Ishikawa (cell line): Measurements from ENCODE around the gene ZBED2.

ENCODE experiments used
- CEBPB ChIP-seq: IDR thresholded peaks from 2 replicates; pipeline ENCODE4 v1.6.1; 2012
- CREB1 ChIP-seq: IDR thresholded peaks from 2 replicates; pipeline ENCODE4 v1.6.1; 2012; ENCODE audit warnings: low read depth
- EGR1 ChIP-seq: IDR thresholded peaks from 2 replicates; pipeline ENCODE4 v1.6.1; 2012
- EP300 ChIP-seq: IDR thresholded peaks from 2 replicates; pipeline ENCODE4 v1.6.1; 2012; ENCODE audit warnings: borderline replicate concordance
- NFIC ChIP-seq: IDR thresholded peaks from 2 replicates; pipeline ENCODE4 v1.6.1; 2012
- RAD21 ChIP-seq: IDR thresholded peaks from 2 replicates; pipeline ENCODE4 v1.6.1; 2012; ENCODE audit warnings: low read depth
- TAF1 ChIP-seq: IDR thresholded peaks from 2 replicates; pipeline ENCODE4 v1.6.1; 2012; ENCODE audit warnings: low read depth, mild to moderate bottlenecking
- TCF12 ChIP-seq: IDR thresholded peaks from 2 replicates; pipeline ENCODE4 v1.6.1; 2012; ENCODE audit warnings: low read depth
- TEAD4 ChIP-seq: IDR thresholded peaks from 2 replicates; pipeline ENCODE4 v1.6.1; 2012
- TF ChIP-seq, protein P1 (sequence below): IDR thresholded peaks from 2 replicates; pipeline ENCODE4 v1.6.1; 2012
- TF ChIP-seq, protein P2 (sequence below): IDR thresholded peaks from 2 replicates; pipeline ENCODE4 v1.6.1; 2012; ENCODE audit warnings: low read depth, mild to moderate bottlenecking

DNA sequence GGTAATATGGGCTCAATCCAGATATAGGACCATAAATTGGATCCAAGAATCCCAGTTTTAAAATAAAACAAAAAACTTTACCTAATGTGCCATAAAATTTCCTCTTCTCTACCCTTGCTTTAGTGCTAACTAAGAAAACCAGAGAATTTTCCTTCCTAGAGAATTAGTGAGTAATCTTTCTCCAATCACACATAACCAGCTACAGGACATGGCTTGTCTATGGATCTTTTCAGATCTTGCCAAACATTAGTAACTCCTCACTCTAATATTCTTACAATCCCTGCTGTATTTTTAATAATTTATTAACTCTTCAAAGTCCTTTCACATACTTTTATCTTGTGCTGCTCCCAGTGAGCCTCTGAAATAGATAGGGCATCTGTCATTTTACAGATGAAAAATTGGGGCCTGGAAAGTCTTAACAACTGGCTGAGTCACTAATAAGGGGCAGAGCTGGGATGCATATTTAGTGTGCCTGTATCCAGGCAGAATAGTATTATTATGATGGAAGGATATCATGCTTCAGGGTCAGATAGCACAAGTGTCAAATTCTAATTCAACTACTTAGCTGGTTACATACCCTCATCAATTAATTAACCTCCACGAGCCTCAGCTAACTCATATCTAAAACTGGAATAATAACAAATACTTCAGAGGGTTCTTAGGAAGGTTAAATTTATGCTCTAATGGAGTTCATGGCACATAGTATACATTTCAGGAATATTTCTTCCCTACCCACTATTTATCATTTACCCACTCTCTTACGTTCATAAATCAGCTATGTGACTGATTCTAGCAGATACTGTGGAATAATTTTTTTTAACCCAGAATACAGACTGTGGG is 5.6 kb downstream of the ZBED2 start:
- TF ChIP-seq, protein P1, sequence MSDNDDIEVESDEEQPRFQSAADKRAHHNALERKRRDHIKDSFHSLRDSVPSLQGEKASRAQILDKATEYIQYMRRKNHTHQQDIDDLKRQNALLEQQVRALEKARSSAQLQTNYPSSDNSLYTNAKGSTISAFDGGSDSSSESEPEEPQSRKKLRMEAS, result no peak
- TF ChIP-seq EP300, result no peak
- no peak for TF ChIP-seq EGR1
- TF ChIP-seq RAD21, result no peak
- TF ChIP-seq, protein P2, sequence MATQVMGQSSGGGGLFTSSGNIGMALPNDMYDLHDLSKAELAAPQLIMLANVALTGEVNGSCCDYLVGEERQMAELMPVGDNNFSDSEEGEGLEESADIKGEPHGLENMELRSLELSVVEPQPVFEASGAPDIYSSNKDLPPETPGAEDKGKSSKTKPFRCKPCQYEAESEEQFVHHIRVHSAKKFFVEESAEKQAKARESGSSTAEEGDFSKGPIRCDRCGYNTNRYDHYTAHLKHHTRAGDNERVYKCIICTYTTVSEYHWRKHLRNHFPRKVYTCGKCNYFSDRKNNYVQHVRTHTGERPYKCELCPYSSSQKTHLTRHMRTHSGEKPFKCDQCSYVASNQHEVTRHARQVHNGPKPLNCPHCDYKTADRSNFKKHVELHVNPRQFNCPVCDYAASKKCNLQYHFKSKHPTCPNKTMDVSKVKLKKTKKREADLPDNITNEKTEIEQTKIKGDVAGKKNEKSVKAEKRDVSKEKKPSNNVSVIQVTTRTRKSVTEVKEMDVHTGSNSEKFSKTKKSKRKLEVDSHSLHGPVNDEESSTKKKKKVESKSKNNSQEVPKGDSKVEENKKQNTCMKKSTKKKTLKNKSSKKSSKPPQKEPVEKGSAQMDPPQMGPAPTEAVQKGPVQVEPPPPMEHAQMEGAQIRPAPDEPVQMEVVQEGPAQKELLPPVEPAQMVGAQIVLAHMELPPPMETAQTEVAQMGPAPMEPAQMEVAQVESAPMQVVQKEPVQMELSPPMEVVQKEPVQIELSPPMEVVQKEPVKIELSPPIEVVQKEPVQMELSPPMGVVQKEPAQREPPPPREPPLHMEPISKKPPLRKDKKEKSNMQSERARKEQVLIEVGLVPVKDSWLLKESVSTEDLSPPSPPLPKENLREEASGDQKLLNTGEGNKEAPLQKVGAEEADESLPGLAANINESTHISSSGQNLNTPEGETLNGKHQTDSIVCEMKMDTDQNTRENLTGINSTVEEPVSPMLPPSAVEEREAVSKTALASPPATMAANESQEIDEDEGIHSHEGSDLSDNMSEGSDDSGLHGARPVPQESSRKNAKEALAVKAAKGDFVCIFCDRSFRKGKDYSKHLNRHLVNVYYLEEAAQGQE, result no peak
- TF ChIP-seq NFIC, result no peak
- no peak for TF ChIP-seq TAF1
- TF ChIP-seq TEAD4, result no peak
- no peak for TF ChIP-seq CEBPB
- no peak for TF ChIP-seq CREB1
- no peak for TF ChIP-seq TCF12
